Measurements from ENCODE around the gene TNS1. TPM values are rescaled to one million over a fixed set of nuclear protein-coding genes. Genes with fewer than 3 reads are reported as not detected.

The TNS1 gene
- polyA plus RNA-seq, 3 donors: 0.26 to 1.6 (median 1.5) TPM

DNA sequence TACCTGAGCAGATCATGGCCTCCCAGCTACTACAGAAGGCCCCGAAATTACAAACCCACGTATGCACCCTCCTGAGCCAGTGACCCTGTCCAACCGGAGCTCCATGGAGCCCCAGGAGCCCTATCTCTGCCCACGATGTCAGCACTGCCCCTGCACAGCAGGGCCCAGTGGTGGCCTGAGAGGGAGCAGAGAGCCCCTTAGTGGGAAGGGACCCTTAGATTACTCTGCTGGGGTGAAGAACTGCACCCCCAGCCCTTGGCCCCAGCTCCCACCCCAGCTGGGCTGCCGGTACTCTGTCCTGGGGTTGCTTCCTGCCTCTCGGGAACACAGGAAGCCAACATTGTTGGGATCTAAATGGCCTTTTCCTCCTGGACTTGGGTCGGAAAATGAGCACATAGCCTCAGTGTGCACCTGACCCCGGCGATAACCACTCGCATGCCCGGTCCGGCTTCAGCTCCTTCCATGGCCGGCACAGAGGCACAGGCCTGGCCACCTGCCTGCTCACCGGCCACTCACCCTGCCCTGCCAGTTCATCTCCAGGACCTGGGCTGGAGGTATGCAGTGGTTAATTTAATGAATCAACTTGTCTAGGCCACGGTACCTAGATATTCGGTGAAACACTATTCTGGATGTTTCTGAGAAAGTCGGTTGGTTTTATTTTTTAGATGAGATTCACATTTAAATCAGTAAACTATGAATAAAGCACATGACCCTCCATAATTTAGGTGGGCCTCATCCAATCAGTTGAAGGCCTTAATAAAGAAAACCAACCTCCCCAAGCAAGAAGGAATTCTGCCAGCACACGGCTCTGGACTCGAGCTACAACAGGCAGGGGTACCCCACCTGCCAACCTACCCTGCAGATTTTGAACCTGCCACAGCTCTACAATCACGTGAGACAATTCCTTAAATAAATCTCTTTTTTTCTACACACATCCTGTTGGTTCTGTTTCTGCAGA lies 19.2 kb downstream of the TNS1 start:
- H3K4me1 Mint-ChIP-seq: peaks cover 3% of the 10 kb centered on the region
- no peak overlapping the region for H3K27ac Mint-ChIP-seq
- intact Hi-C loops (cut with micrococcal nuclease): loop anchor here in 1 of 2 donors (10.0 kb wide), 1 partner anchor 89 kb away; no protein-coding TSS in a partner anchor
- Histone ChIP-seq H2AFZ (ENCODE audit: insufficient read depth, low read depth, low read length, poor library complexity, severe bottlenecking) (no peak overlapping the region), H3K27me3 (ENCODE audit: control insufficient read depth in 2 of 2, insufficient read depth in 2 of 2, low read length in 2 of 2) (no peaks in the 10 kb centered on the region), H3K36me3 (replicated peaks in 1 of 2; ENCODE audit: control insufficient read depth in 1 of 2, insufficient read depth in 2 of 2, low read length in 2 of 2) (no peaks in the 10 kb centered on the region), H3K4me2 (replicated peaks; ENCODE audit: extremely low read depth, low read length, poor library complexity, severe bottlenecking) (no peak overlapping the region), H3K9me3 (replicated peaks in 1 of 2; ENCODE audit: control insufficient read depth in 1 of 2, insufficient read depth in 1 of 2, low read length in 2 of 2) (no peaks in the 10 kb centered on the region), H3K4me3 (replicated peaks in 1 of 3; ENCODE audit: low read depth in 2 of 3, low read length in 3 of 3) (no peak overlapping the region), H3K79me2 (ENCODE audit: insufficient read depth, low read length) (no peaks in the 10 kb centered on the region), H3K9ac (ENCODE audit: insufficient read depth, low read length, poor library complexity, severe bottlenecking) (no peak overlapping the region), H4K20me1 (ENCODE audit: insufficient read depth, low read length) (no peaks in the 10 kb centered on the region), H3K4me1 (ENCODE audit: control insufficient read depth in 1 of 2, insufficient read depth in 2 of 2, low read length in 2 of 2) (no peaks in the 10 kb centered on the region), H3K27ac (ENCODE audit: low read depth in 1 of 2, low read length in 2 of 2) (no peak overlapping the region)
- no peak for DNase-seq
- H3K27me3 Mint-ChIP-seq (ENCODE audit: low read depth in 3 of 3): peaks cover 0 to 2% (median 2%) of the 10 kb centered on the region in 3 donors
- no peak overlapping the region for H3K4me3 Mint-ChIP-seq
- TF ChIP-seq, protein P1, sequence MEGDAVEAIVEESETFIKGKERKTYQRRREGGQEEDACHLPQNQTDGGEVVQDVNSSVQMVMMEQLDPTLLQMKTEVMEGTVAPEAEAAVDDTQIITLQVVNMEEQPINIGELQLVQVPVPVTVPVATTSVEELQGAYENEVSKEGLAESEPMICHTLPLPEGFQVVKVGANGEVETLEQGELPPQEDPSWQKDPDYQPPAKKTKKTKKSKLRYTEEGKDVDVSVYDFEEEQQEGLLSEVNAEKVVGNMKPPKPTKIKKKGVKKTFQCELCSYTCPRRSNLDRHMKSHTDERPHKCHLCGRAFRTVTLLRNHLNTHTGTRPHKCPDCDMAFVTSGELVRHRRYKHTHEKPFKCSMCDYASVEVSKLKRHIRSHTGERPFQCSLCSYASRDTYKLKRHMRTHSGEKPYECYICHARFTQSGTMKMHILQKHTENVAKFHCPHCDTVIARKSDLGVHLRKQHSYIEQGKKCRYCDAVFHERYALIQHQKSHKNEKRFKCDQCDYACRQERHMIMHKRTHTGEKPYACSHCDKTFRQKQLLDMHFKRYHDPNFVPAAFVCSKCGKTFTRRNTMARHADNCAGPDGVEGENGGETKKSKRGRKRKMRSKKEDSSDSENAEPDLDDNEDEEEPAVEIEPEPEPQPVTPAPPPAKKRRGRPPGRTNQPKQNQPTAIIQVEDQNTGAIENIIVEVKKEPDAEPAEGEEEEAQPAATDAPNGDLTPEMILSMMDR (IDR thresholded peaks at IDR 0.05): no peak
- WGBS (ENCODE audit: insufficient coverage): 95% methylated on average over 12 of the region's 20 CpGs
- H3K36me3 Mint-ChIP-seq: peaks cover 0 to 2% of the 10 kb centered on the region in 2 donors
- peaks cover 0 to 5% (median 0%) of the 10 kb centered on the region in 7 donors for H3K9me3 Mint-ChIP-seq

DNA sequence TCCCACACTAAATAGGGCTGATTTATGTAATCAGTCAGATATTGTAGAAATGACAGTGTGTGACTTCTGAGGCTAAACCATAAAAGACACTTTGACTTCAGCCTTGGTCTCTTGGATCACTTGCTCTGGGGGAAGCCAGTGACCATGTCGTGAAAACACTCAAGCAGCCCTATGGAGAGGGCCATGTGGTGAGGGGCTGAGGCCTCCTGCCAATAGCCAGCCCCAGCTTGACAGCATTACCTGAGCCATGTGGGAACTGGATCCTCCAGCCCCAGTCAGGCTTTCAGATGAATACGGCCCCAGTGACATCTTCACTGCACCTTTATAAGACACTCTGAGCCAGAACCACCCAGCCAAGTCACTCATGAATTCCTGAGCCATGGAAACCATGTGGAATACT lies 20.8 kb downstream of the TNS1 start:
- Histone ChIP-seq H2AFZ (ENCODE audit: insufficient read depth, low read depth, low read length, poor library complexity, severe bottlenecking) (no peak overlapping the region), H4K20me1 (ENCODE audit: insufficient read depth, low read length) (no peaks in the 10 kb centered on the region), H3K9ac (ENCODE audit: insufficient read depth, low read length, poor library complexity, severe bottlenecking) (no peak overlapping the region), H3K27ac (ENCODE audit: low read depth in 1 of 2, low read length in 2 of 2) (no peak overlapping the region), H3K27me3 (ENCODE audit: control insufficient read depth in 2 of 2, insufficient read depth in 2 of 2, low read length in 2 of 2) (no peaks in the 10 kb centered on the region), H3K4me2 (replicated peaks; ENCODE audit: extremely low read depth, low read length, poor library complexity, severe bottlenecking) (no peak overlapping the region), H3K4me3 (replicated peaks in 1 of 3; ENCODE audit: low read depth in 2 of 3, low read length in 3 of 3) (no peak overlapping the region), H3K79me2 (ENCODE audit: insufficient read depth, low read length) (no peaks in the 10 kb centered on the region), H3K9me3 (replicated peaks in 1 of 2; ENCODE audit: control insufficient read depth in 1 of 2, insufficient read depth in 1 of 2, low read length in 2 of 2) (no peaks in the 10 kb centered on the region), H3K36me3 (replicated peaks in 1 of 2; ENCODE audit: control insufficient read depth in 1 of 2, insufficient read depth in 2 of 2, low read length in 2 of 2) (no peaks in the 10 kb centered on the region), H3K4me1 (ENCODE audit: control insufficient read depth in 1 of 2, insufficient read depth in 2 of 2, low read length in 2 of 2) (no peaks in the 10 kb centered on the region)
- Mint-ChIP-seq H3K27ac (peak overlapping the region in 1 of 7 donors; percentile 40), H3K4me3 (no peak overlapping the region), H3K36me3 (peaks cover 0 to under 1% of the 10 kb centered on the region in 2 donors), H3K9me3 (peaks cover 0 to 5% (median 0%) of the 10 kb centered on the region in 7 donors), H3K27me3 (ENCODE audit: low read depth in 3 of 3) (peaks cover 0 to 2% (median 2%) of the 10 kb centered on the region in 3 donors), H3K4me1 (no peaks in the 10 kb centered on the region)
- WGBS (ENCODE audit: insufficient coverage): 100% methylated on average over 2 of the region's 2 CpGs
- TF ChIP-seq, protein P1 (IDR thresholded peaks at IDR 0.05): no peak
- DNase-seq: no peak
- intact Hi-C loops (cut with micrococcal nuclease): loop anchor here in 1 of 2 donors (10.0 kb wide), 1 partner anchor 87 kb away; no protein-coding TSS in a partner anchor

Data from CD14-positive monocyte (primary cell).